Left kidney (tissue), 2 donors: Measurements from ENCODE around the gene RECK. TPM values are rescaled to one million over a fixed set of nuclear protein-coding genes. Genes with fewer than 3 reads are reported as not detected.
A peak's percentile ranks its signal among the peaks of the same experiment; 100 is the strongest.
"Not testable (repeated sequence)": the region's sequence is repeated elsewhere in the genome, so short reads cannot be mapped to it uniquely, and the experiment has no call there.

ENCODE experiments used
- DNase-seq: peaks from one replicate; pipeline ENCODE4 v3.0.0-alpha.2; 2013
- polyA plus RNA-seq: library from polyadenylated mRNA; unstranded; fragments of 120-200 nt; gene quantifications from one replicate; pipeline ENCODE4 v1.2.1, GENCODE V29; 2013; ENCODE audit not compliant: insufficient read length

Gene RECK
- polyA plus RNA-seq, 1 donor: 30.0 TPM

GRCh38 chr9:36112516-36112915 is 75.8 kb downstream of the RECK start:
- DNase-seq: no peak

GRCh38 chr9:36113999-36114398 is 77.3 kb downstream of the RECK start:
- no peak for DNase-seq

- DNase-seq: no peak
These were observed 79.9 kb downstream of the RECK start for GRCh38 chr9:36116593-36116992.

GRCh38 chr9:36118201-36118600 is 81.5 kb downstream of the RECK start:
- no peak for DNase-seq

- DNase-seq: no peak
These were observed 82.0 kb downstream of the RECK start for GRCh38 chr9:36118706-36119105.

GRCh38 chr9:36119476-36119875 is 82.8 kb downstream of the RECK start:
- no peak for DNase-seq

- DNase-seq: no peak
These were observed 84.0 kb downstream of the RECK start for GRCh38 chr9:36120705-36121104.

- no peak for DNase-seq
These were observed 85.3 kb downstream of the RECK start for GRCh38 chr9:36121971-36122370.

- no peak for DNase-seq
These were observed 86.8 kb downstream of the RECK start for GRCh38 chr9:36123515-36123914.

GRCh38 chr9:36125062-36125855 is 88.5 kb downstream of the RECK start:
- no peak for DNase-seq

GRCh38 chr9:36126016-36126730 is 89.5 kb downstream of the RECK start:
- no peak for DNase-seq

GRCh38 chr9:36127652-36128244 is 91.0 kb downstream of the RECK start:
- no peak for DNase-seq

- DNase-seq: no peak
These were observed 91.6 kb downstream of the RECK start for GRCh38 chr9:36128349-36128748.

- DNase-seq: no peak
These were observed 92.4 kb downstream of the RECK start for GRCh38 chr9:36129139-36129538.

- not testable (repeated sequence) for DNase-seq
These were observed 95.0 kb downstream of the RECK start for GRCh38 chr9:36131666-36132065.

GRCh38 chr9:36132086-36132485 is 95.4 kb downstream of the RECK start:
- DNase-seq: no peak

- no peak for DNase-seq
These were observed 98.2 kb downstream of the RECK start for GRCh38 chr9:36134761-36135505.

- DNase-seq: no peak
These were observed 99.1 kb downstream of the RECK start for GRCh38 chr9:36135741-36136271.

- peak; percentile 63 for DNase-seq
These were observed 99.7 kb downstream of the RECK start, which contains the start of gene GLIPR2 for GRCh38 chr9:36136272-36136893. Gene GLIPR2 (plus strand): TSS chr9:36136733. CDS start chr9:36136779, 46 bp downstream.

- DNase-seq: no peak
These were observed 100.2 kb downstream of the RECK start for GRCh38 chr9:36136894-36137391.

GRCh38 chr9:36137392-36138004 is 100.8 kb downstream of the RECK start:
- DNase-seq: peak; percentile 40
